Caco-2 (cell line): ENCODE measurements around the gene PDK3. TPM values are rescaled to one million over a fixed set of nuclear protein-coding genes. Genes with fewer than 3 reads are reported as not detected.

Experiments
- BruUV-seq: library from RNA; stranded (reverse); fragments of 400-500 nt; replicated peaks from 2 replicates; lab custom pipeline; 2021; lab: Mats Ljungman, UMichigan
- CTCF ChIA-PET: fragments of 300-600 bp; sonication (Branson Sonifier 250); formaldehyde crosslinking; loops from one replicate; lab custom pipeline; 2022; ENCODE audit warnings: antibody characterized with exemption; lab: Charles Lee
- POLR2A ChIA-PET: fragments of 300-600 bp; sonication (Branson Sonifier 250); formaldehyde crosslinking; loops from one replicate; lab custom pipeline; 2022; ENCODE audit warnings: antibody characterized with exemption; lab: Charles Lee
- DNase-seq, 2 experiments: peaks; one replicate each; pipeline versions ENCODE4 v3.0.0 to v3.0.0-alpha.2; 2020 to 2022
- H3K27me3 ChIP-seq: replicated peaks from 2 replicates; pipeline ENCODE4 v1.6.0; 2011; ENCODE audit warnings: low read length; ENCODE audit not compliant: control insufficient read depth, insufficient read depth
- H3K36me3 ChIP-seq: 2 replicates; pipeline ENCODE4 v1.5.1; 2011; ENCODE audit warnings: low read length; ENCODE audit not compliant: control insufficient read depth, insufficient read depth
- H3K4me1 ChIP-seq: fragments of 250-450 bp; sonication (Bioruptor Pico); 2 replicates; pipeline ENCODE4 v1.5.1; 2020; ENCODE audit warnings: mild to moderate bottlenecking
- H3K4me3 ChIP-seq: 2 replicates; pipeline ENCODE4 v1.5.1; 2011; ENCODE audit warnings: low read depth, mild to moderate bottlenecking, control low read depth, low read length
- H3K9me3 ChIP-seq: fragments of 250-450 bp; sonication (Bioruptor Pico); 2 replicates; pipeline ENCODE4 v1.5.1; 2020; ENCODE audit warnings: mild to moderate bottlenecking, moderate library complexity
- H3K27ac Mint-ChIP-seq: one replicate; pipeline ENCODE4 v1.8.0; 2022; ENCODE audit warnings: mixed read lengths; ENCODE audit not compliant: unreplicated experiment
- H3K27me3 Mint-ChIP-seq: one replicate; pipeline ENCODE4 v1.8.0; 2022; ENCODE audit warnings: mixed read lengths; ENCODE audit not compliant: insufficient read depth, unreplicated experiment
- H3K36me3 Mint-ChIP-seq: one replicate; pipeline ENCODE4 v1.8.0; 2022; ENCODE audit warnings: mild to moderate bottlenecking, mixed read lengths; ENCODE audit not compliant: insufficient read depth, unreplicated experiment
- H3K4me1 Mint-ChIP-seq: one replicate; pipeline ENCODE4 v1.8.0; 2022; ENCODE audit warnings: low read depth, mixed read lengths; ENCODE audit not compliant: unreplicated experiment
- H3K4me3 Mint-ChIP-seq: one replicate; pipeline ENCODE4 v1.8.0; 2022; ENCODE audit warnings: mild to moderate bottlenecking, moderate library complexity, mixed read lengths; ENCODE audit not compliant: unreplicated experiment
- H3K9me3 Mint-ChIP-seq: one replicate; pipeline ENCODE4 v1.8.0; 2022; ENCODE audit warnings: mixed read lengths; ENCODE audit not compliant: unreplicated experiment
- intact Hi-C: fragments of 100-400 bp; cut with micrococcal nuclease; formaldehyde crosslinking; loops from one replicate; pipeline ENCODE4 v1.10.0; 2022; ENCODE audit not compliant: unreplicated experiment
- total RNA-seq: library from RNA; stranded (reverse); gene quantifications from 2 replicates; pipeline ENCODE4 v1.2.3, GENCODE V29; 2022
- TF ChIP-seq, protein P1 (sequence below), 2 experiments: fragments of 200-600 bp in 1 of 2; IDR thresholded peaks; 1 replicate in 1 of 2; 2 replicates in 1 of 2; pipeline versions ENCODE4 v1.5.1 to v1.8.0; 2011 to 2022; ENCODE audit warnings: antibody characterized with exemption in 1 of 2, control low read depth in 1 of 2, inconsistent platforms in 1 of 2, low read depth in 1 of 2, low read length in 1 of 2, mild to moderate bottlenecking in 1 of 2, moderate library complexity in 1 of 2; ENCODE audit not compliant: insufficient read depth in 1 of 2, severe bottlenecking in 1 of 2, unreplicated experiment in 1 of 2

PDK3 gene
- total RNA-seq, 1 experiment from 2014 or later = 4.9 TPM

- Histone ChIP-seq H3K4me1 (no peaks in the 10 kb centered on the region), H3K4me3 (peak overlapping the region; percentile 78), H3K36me3 (no peaks in the 10 kb centered on the region), H3K9me3 (no peaks in the 10 kb centered on the region), H3K27me3 (no peaks in the 10 kb centered on the region)
- Mint-ChIP-seq H3K4me3 (peak overlapping the region; percentile 72), H3K27me3 (peaks cover 3% of the 10 kb centered on the region), H3K27ac (no peak overlapping the region), H3K4me1 (no peaks in the 10 kb centered on the region), H3K9me3 (no peaks in the 10 kb centered on the region), H3K36me3 (no peaks in the 10 kb centered on the region)
- ChIA-PET CTCF (no interaction called here), POLR2A (no interaction called here)
- intact Hi-C loops = loop anchor here (2.0 kb wide), 1 partner anchor 33 kb away; no protein-coding TSS in a partner anchor
- TF ChIP-seq, protein P1, sequence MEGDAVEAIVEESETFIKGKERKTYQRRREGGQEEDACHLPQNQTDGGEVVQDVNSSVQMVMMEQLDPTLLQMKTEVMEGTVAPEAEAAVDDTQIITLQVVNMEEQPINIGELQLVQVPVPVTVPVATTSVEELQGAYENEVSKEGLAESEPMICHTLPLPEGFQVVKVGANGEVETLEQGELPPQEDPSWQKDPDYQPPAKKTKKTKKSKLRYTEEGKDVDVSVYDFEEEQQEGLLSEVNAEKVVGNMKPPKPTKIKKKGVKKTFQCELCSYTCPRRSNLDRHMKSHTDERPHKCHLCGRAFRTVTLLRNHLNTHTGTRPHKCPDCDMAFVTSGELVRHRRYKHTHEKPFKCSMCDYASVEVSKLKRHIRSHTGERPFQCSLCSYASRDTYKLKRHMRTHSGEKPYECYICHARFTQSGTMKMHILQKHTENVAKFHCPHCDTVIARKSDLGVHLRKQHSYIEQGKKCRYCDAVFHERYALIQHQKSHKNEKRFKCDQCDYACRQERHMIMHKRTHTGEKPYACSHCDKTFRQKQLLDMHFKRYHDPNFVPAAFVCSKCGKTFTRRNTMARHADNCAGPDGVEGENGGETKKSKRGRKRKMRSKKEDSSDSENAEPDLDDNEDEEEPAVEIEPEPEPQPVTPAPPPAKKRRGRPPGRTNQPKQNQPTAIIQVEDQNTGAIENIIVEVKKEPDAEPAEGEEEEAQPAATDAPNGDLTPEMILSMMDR (IDR thresholded peaks at IDR 0.05; ENCODE audit: insufficient read depth in 1 of 2, low read depth in 1 of 2, low read length in 1 of 2, severe bottlenecking in 1 of 2, unreplicated experiment in 1 of 2) = no peak
- DNase-seq = no peak
- BruUV-seq = no TSS peak
Measured at GRCh38 chrX:24465532-24465865, 413 bp downstream of the PDK3 start.

DNA sequence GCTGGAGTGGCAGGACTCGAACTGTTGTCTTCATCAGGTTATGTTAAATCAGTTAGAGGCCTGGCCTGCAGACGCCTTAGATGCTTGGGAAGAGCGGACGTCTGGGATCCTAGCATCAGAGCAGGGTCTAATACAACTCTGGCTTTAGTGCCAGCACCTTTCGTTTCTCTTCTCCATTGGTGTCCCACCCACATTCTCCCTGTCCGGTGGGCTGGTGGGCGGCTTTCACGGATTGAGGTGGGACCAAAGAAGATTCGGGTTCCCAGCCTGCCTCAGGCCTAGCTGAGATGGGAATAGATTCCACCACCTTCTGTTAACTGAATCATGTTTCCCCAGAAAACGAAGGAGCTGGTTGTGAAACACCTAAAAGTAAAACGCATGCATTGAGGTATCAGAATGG lies 939 bp downstream of the PDK3 start:
- BruUV-seq = TSS peak; percentile 36
- Mint-ChIP-seq H3K9me3 (no peaks in the 10 kb centered on the region), H3K4me1 (no peaks in the 10 kb centered on the region), H3K4me3 (peak overlapping the region; percentile 72), H3K36me3 (no peaks in the 10 kb centered on the region), H3K27ac (no peak overlapping the region), H3K27me3 (peaks cover 3% of the 10 kb centered on the region)
- TF ChIP-seq, protein P1 (IDR thresholded peaks at IDR 0.05; ENCODE audit: insufficient read depth in 1 of 2, low read depth in 1 of 2, low read length in 1 of 2, severe bottlenecking in 1 of 2, unreplicated experiment in 1 of 2) = no peak
- Histone ChIP-seq H3K9me3 (no peaks in the 10 kb centered on the region), H3K27me3 (no peaks in the 10 kb centered on the region), H3K4me1 (no peaks in the 10 kb centered on the region), H3K4me3 (peak overlapping the region; percentile 78), H3K36me3 (no peaks in the 10 kb centered on the region)
- intact Hi-C loops = no loop called here
- POLR2A ChIA-PET = no interaction called here
- DNase-seq = no peak
- CTCF ChIA-PET = no interaction called here

GRCh38 chrX:24468245-24468644 lies 3.2 kb downstream of the PDK3 start:
- no peaks in the 10 kb centered on the region for H3K36me3 ChIP-seq
- H3K4me1 Mint-ChIP-seq = no peaks in the 10 kb centered on the region
- no peaks in the 10 kb centered on the region for H3K9me3 Mint-ChIP-seq
- H3K9me3 ChIP-seq = no peaks in the 10 kb centered on the region
- ChIA-PET POLR2A (no interaction called here), CTCF (no interaction called here)
- no peaks in the 10 kb centered on the region for H3K4me1 ChIP-seq
- H3K27me3 ChIP-seq = no peaks in the 10 kb centered on the region
- H3K4me3 ChIP-seq = no peak overlapping the region
- TF ChIP-seq, protein P1 (IDR thresholded peaks at IDR 0.05; ENCODE audit: insufficient read depth in 1 of 2, low read depth in 1 of 2, low read length in 1 of 2, severe bottlenecking in 1 of 2, unreplicated experiment in 1 of 2) = no peak
- peaks cover 3% of the 10 kb centered on the region for H3K27me3 Mint-ChIP-seq
- intact Hi-C loops = no loop called here
- H3K4me3 Mint-ChIP-seq = no peak overlapping the region
- DNase-seq = no peak
- BruUV-seq = no TSS peak
- H3K27ac Mint-ChIP-seq = no peak overlapping the region
- no peaks in the 10 kb centered on the region for H3K36me3 Mint-ChIP-seq
